GM19438 (cell line): ENCODE results near the gene SELENOO.

Experiments used
- ATAC-seq: cut with Tn5 transposase; IDR thresholded peaks from one replicate; pipeline ENCODE4 v1.9.1; 2021; ENCODE audit warnings: low read depth; ENCODE audit not compliant: unreplicated experiment

The SELENOO gene

DNA sequence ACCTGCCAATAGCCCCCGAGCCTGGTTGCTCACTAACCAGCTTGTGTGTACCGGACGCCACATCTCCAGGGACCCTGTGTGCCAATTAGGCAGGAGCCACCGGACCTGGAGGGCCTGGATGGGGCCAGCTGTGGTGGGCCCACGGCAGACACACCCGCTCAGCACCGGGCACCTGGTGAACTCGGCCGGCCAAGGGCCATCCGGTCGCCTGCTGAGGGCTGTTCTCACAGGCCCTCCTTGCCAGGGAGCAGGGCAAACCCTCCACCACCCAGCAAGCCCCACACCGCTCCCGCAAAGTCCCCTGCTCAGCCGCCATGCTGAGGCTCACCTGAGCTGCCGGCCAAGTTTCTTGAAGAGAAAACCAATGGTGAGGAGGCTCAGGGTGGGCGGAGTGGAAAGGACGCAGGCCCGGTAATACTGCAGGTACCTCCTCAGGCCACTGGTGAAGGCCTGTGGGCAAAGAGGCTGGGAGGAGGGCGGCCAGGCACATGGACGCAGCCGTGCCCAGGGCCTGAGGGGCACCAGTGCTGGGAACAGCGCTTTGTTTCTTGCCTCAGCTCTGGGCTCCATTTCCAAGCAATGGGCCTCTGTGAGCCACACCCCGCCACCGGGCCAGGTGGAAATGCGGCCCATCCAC, 26.9 kb downstream of the SELENOO start:
- ATAC-seq = no peak

DNA sequence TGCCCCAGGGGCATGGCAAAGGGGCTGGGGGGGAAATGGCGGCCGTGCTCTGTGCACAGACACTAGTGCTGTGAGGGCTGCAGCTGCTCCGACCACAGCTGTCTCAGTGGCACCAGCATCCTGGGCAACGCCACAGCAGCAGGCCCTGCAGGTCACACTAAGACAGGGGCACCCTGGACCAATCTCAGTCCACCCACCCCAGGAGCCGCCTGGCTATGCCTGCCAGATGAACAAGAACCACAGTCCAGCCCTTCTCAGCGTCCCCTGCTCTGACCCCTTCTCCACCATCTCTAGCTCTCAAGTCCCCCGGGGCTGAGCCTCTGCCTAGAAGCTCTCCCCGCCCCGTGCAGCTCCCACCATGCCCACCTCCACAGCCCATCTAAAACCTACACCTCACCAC, 27.6 kb downstream of the SELENOO start:
- ATAC-seq = no peak

DNA sequence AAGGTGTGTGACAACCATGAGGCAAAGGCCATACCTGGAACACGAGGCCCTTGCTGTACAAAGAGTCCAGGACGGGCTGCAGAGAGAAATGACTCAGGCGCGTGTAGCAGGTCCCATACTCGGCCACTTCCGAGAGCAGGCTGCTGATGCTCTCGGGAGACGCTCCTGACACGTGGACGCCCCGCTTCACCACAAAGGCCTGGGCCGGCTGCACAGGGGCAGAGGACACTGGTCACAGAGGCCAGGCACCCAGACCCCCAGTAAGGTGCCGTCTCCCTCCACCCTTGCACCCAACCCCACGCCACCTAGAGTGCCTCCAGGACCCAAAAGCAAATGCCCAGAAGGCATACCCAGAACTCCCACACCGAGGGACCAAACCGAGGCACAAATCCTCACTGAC, 28.6 kb downstream of the SELENOO start:
- ATAC-seq = no peak

DNA sequence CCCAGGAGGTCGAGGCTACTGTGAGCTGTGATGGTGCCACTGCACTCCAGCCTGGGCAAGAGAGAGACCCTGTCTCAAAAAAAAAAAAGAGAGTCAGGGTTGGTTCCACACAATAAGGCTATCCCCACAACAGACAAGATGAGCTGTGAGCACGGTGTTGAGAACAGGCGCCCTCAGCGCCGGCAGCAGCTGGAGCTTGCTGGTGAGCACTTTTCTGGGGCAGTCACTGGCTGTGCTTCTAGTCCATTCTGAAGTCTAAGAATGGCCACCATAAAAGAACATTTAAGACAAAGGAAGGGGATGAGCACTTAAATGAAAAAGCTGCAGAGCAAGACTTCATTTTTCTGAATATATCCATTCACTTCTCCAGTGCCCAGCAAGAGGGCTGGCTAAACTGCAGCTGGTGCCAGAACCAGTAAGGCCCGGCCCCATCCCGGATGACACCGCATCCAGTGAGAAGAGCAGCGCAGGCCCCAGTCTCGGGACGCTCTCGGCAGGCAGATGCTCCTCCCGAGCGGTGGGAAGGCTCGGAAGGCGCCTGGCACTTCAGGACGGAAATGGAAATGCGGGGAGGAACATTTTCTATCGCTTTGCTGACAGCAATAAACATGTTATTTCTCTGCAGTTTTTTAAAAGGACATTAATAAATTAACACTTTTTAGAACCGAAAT, 31.8 kb downstream of the SELENOO start:
- ATAC-seq = no peak

DNA sequence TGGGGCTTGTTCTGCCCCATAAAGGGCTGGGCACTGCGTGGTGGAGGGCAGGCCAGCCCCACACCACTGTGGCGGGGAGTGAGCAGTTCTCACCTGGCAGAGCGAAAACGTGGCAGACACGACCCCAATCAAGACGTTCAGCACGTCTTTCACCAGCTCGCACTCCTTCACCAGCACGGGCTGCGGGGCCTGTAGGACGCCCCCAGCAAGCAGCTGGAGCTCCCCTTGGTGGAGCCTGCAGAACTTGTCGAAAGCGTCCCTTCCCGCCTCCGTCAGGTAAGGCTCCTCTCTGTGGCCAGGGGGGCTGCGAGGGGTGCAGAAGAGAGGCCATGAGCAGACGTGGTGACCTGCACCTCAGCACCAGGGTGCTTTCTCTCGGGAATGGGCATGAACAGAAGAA, 32.4 kb downstream of the SELENOO start:
- ATAC-seq = no peak

DNA sequence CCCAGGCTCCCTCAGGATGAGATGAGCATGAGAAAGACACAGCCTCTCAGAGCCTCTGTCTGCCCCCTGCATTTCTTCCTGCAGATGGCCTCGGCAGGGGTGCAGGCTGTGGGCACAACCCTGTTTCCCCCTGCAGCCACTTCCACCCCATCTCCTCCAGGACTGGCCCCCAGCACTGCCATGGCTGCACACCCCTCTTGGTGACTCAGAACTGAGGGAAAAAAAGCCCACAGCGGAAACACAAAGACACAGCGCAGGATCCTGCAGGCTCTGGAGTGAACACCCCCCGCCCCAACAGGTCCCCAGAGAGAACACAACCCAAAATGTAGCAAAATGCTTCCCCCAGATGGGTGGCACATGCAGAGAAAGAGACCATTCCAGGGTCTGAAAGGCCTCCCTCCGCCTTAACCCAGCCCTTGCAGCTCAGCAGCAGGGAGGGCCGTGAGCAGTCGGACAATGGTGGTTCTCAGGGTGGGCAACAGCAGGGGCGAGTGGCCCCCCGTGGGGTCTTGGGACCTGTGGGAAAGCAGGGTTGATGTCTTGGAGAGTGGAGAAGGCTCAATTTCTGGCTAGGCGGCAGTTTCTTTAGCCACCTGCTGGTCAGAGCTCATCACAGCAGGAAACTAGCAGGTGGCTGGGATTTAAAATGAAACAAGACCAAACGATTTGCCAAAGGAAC, 36.1 kb downstream of the SELENOO start:
- no peak for ATAC-seq

DNA sequence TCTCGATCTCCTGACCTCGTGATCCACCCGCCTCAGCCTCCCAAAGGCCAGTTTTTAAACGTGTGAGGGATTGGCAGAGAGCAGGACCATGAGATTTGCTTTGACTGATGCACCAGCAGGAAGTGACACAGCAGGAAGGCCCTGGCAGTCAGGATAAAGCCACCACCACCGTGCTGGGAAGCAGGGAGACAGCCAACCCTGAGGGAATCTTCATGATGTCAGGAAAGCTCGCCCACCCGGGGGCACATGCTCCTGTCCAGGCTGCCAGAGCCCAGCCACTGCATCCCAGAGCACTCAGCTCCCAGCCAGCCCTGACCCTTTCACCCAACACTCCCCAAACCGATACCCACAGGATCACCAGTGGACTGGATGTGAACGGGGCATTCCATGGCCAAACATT, 37.9 kb downstream of the SELENOO start:
- no peak for ATAC-seq

DNA sequence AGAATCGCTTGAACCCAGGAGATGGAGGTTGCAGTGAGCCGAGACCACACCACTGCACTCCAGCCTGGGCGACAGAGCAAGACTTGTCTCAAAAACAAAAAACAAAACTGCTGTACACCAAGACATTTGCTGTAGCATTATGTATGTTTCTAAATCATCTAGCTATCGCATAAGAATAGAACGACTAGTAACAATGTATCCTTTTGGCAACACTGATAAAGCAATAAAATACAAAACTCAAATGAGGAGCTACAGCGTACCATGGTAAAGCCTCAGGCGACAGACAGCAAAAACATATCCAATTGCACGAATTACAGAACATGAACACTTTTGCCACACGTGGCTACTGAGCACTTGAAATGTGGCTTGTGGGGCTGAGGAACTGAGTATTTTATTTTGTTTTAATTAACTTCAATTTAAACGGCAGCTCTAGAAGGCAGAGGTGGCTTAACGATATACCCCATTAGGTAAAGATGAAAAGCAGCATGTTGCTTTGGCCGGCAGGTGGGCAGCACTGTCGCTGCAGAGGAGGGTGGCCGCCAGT, 41.7 kb downstream of the SELENOO start:
- ATAC-seq = no peak

DNA sequence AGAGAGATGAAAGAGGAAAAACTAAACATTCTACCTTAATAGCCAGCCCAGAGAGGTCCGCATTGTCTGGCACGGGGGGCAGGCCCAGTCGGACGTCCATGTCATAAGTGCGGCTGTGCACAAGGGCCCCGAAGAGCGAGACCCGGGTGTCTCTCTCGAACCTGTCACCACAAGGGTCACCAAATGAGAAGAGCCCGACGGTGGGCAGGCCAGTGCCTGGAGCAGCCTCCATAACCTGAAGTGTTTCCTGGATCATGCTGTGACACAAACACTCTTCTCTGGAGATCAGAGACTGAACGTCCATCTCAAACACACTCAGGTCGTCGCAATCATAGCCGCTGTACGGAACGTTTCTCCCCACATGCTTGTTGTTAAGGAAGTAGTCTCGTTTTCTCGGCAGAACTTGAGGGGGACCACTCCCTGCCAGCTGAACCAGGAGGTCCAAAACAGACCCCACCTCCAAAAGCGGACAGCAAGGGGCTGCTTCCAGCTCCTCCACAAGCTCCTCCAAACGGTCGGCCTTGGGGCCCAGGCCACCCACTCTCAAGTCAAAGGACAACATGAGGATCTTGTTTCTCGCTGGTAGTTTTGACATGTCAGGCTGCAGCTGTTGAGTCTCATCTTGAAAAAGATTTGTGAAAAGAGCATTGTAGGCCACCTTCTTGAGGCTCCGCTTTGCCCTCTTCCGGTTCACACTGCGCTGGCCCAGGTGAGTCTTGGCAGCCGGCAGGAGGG, 43.0 kb downstream of the SELENOO start:
- no peak for ATAC-seq

DNA sequence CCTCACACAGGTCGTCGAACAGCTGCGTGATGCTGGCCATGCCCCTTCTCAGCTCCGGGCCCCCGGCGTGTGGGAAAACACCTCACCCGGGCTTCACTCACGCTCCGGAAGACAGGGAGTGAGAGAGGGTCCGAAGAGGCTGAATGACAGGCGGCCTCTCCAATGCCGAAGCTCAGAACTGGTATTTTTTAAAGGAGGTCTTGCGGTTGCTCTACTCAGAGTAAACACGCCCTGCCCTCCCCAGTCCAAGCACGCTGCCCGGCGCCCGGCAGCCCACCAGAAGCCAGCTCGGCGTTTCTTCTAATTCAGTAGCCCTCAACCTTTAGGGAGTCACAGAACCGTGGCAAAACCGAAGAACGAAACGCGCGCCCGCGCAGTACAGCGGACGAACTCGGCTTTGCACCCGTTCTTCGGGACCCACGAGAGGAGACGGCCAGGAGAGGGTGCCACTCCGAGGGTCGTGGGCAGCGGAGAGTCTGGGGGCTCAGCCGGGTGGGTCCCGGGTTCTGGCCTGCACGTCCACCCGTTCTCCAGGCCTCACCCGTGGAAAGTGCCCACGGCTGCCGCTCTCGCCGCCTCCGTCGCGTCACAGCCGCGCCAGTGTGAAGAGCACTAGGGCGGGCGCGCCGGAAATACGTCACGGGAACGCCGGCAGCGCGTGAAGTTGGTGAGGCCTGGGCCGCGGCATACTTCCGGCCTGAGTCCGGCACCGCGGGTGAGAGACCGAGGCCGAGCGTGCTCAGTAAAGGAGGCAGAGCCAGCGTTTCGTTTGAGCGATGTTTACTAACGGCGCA, 43.8 kb downstream of the SELENOO start, which contains the start of gene TUBGCP6:
TUBGCP6 (minus strand) TSS at position 604 of the 794 bp plus-strand sequence; CDS start at position 40, 564 bp downstream.
- ATAC-seq = peak; percentile 67

DNA sequence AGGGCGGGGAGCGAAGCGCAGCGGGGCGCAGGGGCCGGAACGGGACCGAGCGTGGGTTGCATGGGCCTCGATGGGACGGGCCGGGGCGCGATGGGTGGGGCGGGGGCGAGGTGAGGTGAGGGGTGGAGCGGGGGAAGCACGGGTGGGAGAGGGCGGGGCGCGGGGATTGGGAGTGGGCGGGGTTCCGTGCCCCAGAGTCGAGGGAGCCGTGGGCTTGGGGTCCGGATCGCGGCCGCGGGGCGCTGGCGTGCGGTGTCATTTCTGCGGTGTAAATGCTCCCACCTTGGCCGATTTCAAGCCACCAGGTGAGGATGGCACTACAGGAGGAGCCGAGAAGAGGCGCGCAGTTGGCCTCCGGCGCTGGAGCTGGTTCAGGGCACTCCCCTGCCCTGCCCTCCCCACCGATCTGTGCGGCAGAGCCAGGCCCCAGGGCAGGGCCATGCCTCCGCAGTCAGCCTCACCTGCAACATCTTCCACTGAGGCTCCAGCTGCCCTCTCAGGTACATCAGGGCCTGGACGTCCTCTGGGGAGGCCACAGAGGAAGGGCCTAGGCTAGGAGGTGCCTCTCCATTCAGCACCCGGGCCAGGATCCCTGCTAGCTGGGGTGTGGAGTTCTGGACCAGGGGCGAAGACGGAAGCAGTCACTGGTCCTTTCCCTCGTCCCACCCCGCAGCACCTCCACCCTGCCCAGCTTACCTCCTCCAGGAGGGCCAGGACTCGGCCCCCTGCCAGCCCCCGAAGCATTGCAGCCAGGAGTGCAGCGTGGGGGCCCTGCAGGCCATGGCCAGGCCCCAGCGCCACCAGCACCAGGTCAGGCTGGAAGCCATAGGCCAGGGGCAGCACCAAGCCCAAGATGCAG, 44.6 kb downstream of the SELENOO start:
- peak; percentile 3 for ATAC-seq

DNA sequence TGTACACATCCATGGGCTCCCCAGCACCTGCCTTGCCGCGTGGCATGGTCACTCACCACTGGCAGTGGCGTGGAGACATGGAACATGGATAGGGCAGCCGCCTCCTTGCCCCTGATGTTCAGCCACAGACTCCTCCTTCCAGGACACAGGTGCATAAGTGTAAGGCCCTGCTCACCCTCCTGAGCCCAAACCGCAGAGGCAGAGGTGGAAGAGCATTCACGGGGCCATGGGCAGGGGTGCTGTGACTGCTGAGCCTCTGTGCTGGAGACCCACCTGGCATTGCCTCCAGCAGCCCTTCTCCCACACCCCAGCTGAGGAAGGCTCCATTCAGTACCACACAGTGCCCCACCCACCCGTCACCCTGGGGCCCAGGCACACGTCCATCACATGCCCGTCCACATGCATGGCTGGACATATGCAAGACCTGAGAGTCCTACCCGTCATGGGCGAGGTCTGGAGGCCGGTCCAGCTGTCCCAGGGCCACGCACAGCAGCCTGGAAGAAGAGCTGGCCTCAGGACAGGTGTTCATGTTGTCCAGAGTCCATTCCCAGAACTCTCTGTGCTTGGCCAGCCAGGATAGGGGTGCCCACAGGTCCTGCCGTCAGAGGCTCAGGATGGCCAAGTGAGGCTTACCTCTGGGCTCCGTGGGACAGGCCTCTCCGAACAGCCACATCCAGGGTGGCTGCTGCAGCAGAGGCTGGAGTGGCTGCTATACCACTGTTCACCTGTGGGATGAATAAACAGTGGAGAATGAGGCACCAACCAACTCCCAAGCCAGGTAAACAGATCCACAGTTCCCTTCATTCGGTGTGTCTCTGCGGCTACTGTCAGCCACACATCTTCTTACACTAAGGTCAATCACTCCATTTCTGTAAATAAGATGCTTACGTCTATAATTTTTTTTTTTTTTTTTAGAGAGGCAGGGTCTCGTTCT, 45.7 kb downstream of the SELENOO start:
- ATAC-seq = no peak

DNA sequence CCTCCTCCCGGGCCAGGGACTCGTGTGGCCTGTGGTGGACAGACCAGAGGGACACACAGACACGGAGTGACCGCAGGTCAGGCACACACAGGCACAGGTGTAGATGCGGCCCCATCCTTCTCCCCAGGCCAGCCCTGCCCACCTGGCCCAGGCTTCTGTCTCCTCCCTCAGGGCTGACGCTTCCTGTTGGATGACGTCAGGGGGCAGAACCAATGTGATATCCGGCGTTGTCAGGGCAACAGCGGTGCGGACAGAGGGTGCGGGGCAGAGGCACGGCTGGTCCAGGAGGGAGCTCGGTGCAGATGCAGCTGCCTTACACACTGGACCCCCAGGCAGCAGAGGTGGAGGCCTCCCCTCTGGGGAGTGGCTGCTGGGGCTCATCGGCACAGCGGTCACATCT, 46.9 kb downstream of the SELENOO start:
- ATAC-seq = no peak

DNA sequence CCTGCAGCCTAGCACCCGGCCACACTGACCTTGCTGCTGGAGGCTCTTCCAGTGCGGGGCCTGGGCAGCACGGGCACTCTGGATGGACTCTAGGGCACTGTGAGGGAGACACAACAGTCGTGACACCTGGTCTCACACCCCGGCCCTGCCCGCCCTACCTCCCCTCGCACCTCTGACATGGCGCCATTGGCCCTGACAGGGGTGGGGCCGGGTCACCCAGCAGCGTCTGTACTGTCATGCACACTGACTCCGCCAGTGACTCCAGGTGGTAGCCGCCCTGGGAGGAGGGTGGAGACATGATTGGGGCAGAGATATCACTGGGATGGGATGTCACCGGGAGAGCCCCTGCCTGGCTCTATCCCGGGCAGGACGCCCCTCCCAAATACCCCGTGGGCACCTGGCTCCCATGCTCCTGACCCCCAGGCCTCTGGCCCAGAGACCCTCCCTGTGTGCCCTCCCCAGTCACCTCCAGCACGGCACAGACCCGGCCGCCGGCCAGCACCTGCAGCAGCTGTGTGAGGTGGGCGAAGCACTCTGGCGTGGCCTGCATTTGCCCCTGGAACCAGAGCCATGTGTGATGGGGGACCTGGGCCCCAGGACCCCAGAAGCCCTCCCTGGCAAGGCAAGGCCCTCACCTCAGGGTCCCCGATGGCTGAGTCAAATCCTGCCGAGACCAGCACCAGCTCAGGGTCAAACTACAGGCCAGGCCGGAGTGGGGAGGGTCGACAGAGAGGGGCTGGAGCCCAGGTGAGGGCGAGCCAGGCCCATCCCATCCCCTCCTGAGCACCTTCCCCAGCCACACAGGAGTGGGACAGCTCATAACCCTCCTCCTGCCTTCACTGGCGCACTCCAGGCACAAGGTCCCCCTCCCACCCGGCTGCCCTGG, 47.6 kb downstream of the SELENOO start:
- no peak for ATAC-seq

DNA sequence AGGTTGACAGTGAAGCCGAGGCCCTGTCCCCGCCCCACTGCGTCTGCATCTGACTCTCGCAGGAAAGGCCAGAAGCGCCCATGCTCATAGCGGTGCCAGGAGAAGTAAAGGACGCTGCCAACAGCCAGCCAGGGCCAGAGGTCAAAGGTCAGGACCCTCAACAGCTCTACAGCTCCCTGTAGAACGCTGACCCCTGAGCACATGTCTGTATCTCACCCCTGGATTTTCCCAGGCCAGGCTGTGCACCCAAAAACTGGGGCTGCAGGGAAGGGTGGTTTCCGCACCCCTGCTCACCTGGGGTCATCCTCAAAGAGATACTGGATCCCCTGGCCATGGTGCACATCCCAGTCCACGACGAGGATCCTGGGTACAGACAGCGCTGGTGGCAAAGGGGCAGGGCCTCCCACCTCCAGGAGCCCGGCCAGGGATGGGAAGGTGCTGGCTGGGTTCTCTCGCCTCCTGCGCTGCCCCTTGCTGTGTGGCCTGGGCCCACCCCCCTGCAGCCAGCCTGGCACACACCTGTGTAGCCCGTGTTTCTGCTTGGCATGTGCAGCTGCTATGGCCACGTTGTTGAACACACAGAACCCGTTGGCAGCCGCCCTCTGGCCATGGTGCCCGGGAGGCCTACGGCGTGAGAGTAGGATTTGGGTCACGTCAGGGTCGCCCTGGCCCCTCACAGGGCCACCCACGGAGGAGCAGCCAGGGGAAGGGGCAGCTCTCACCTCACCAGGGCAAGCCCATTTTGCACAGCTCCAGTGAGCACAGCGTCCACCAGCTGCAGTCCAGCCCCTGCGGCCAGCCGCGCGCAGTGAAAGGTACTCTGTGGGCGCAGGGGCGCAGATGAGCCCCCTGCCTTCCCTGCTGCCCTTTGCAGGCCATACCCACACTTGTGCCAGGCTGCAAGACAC, 48.8 kb downstream of the SELENOO start:
- ATAC-seq = no peak

DNA sequence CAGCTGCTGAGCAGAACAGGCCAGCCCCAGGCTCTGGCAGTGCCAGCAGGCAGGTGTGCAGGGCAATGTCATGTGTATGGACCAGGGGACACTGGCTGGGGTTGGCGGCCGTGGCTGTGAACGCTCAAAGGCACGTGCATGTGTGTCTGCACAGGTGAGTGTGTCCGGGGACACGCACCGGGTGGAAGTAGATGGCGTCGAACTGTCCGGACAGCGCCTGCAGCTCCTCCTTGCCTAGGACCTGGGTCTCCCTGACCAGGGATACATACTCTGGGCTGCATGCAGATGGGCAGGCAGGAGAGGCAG, 49.4 kb downstream of the SELENOO start:
- no peak for ATAC-seq
